Hepatocyte (in vitro differentiated cells): ENCODE measurements around the gene GIN1.

Source experiments
- EZH2 ChIP-seq: fragments of 200-600 bp; sonication (generic); IDR thresholded peaks from 2 replicates; pipeline ENCODE4 v1.6.1; 2016; ENCODE audit warnings: antibody characterized with exemption, mild to moderate bottlenecking, borderline replicate concordance
- EZH2phosphoT487 ChIP-seq: fragments of 200-600 bp; sonication (generic); IDR thresholded peaks from one replicate; pipeline ENCODE4 v1.6.1; 2018; ENCODE audit warnings: antibody characterized with exemption, mild to moderate bottlenecking, low read depth, moderate library complexity; ENCODE audit not compliant: unreplicated experiment, severe bottlenecking
- TF ChIP-seq, protein P1 (sequence below): fragments of 200-600 bp; sonication (generic); IDR thresholded peaks from 2 replicates; pipeline ENCODE4 v1.5.1; 2016; ENCODE audit warnings: antibody characterized with exemption, mild to moderate bottlenecking; ENCODE audit not compliant: poor library complexity

DNA sequence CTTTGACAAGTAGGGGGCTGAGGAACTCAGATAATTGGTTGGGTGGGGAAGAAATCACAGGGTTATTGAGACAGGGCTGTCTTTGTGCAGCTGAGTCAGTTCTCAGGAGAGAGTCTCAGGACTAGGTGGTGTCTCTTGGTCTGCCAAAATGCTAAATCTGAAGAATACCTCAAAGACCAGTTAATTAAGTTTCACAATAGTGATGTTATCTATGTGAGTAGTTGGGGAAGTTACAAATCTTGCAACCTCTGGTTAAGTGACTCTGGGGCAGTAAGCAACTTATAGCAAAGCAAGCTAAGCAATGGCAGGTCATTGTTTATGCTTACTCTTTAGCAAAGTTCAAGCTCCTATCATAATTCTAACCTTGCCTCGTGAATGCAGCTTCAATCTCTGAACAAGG lies 53.6 kb downstream of the GIN1 start:
- TF ChIP-seq, protein P1, sequence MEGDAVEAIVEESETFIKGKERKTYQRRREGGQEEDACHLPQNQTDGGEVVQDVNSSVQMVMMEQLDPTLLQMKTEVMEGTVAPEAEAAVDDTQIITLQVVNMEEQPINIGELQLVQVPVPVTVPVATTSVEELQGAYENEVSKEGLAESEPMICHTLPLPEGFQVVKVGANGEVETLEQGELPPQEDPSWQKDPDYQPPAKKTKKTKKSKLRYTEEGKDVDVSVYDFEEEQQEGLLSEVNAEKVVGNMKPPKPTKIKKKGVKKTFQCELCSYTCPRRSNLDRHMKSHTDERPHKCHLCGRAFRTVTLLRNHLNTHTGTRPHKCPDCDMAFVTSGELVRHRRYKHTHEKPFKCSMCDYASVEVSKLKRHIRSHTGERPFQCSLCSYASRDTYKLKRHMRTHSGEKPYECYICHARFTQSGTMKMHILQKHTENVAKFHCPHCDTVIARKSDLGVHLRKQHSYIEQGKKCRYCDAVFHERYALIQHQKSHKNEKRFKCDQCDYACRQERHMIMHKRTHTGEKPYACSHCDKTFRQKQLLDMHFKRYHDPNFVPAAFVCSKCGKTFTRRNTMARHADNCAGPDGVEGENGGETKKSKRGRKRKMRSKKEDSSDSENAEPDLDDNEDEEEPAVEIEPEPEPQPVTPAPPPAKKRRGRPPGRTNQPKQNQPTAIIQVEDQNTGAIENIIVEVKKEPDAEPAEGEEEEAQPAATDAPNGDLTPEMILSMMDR, result no peak
- TF ChIP-seq EZH2phosphoT487 (no peak), EZH2 (no peak)
